ENCODE results near the gene USF3.

GRCh38 chr3:113649174-113649845, 47.1 kb downstream of the USF3 start:
- TF ChIP-seq EZH2 (IDR thresholded peaks at IDR 0.05; ENCODE audit: low read depth, unreplicated experiment) (no peak), EZH2phosphoT487 (IDR thresholded peaks at IDR 0.05; ENCODE audit: unreplicated experiment) (no peak), JUNB (IDR thresholded peaks at IDR 0.05; ENCODE audit: unreplicated experiment) (no peak), POLR2AphosphoS5 (IDR thresholded peaks at IDR 0.05; ENCODE audit: low read depth) (no peak), CREB1 (CRISPR knock-in tag; IDR thresholded peaks at IDR 0.05; ENCODE audit: low read depth) (no peak), ZNF331 (CRISPR knock-in tag; IDR thresholded peaks at IDR 0.05; ENCODE audit: low read depth) (no peak), ZNF114 (CRISPR knock-in tag; IDR thresholded peaks at IDR 0.05) (no peak), NANOG (IDR thresholded peaks at IDR 0.05; ENCODE audit: borderline replicate concordance) (no peak)
- TF ChIP-seq, protein P1, sequence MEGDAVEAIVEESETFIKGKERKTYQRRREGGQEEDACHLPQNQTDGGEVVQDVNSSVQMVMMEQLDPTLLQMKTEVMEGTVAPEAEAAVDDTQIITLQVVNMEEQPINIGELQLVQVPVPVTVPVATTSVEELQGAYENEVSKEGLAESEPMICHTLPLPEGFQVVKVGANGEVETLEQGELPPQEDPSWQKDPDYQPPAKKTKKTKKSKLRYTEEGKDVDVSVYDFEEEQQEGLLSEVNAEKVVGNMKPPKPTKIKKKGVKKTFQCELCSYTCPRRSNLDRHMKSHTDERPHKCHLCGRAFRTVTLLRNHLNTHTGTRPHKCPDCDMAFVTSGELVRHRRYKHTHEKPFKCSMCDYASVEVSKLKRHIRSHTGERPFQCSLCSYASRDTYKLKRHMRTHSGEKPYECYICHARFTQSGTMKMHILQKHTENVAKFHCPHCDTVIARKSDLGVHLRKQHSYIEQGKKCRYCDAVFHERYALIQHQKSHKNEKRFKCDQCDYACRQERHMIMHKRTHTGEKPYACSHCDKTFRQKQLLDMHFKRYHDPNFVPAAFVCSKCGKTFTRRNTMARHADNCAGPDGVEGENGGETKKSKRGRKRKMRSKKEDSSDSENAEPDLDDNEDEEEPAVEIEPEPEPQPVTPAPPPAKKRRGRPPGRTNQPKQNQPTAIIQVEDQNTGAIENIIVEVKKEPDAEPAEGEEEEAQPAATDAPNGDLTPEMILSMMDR (conservative IDR thresholded peaks at IDR 0.05; ENCODE audit: low read depth in 2 of 2), result no peak
- TF ChIP-seq, protein P2, sequence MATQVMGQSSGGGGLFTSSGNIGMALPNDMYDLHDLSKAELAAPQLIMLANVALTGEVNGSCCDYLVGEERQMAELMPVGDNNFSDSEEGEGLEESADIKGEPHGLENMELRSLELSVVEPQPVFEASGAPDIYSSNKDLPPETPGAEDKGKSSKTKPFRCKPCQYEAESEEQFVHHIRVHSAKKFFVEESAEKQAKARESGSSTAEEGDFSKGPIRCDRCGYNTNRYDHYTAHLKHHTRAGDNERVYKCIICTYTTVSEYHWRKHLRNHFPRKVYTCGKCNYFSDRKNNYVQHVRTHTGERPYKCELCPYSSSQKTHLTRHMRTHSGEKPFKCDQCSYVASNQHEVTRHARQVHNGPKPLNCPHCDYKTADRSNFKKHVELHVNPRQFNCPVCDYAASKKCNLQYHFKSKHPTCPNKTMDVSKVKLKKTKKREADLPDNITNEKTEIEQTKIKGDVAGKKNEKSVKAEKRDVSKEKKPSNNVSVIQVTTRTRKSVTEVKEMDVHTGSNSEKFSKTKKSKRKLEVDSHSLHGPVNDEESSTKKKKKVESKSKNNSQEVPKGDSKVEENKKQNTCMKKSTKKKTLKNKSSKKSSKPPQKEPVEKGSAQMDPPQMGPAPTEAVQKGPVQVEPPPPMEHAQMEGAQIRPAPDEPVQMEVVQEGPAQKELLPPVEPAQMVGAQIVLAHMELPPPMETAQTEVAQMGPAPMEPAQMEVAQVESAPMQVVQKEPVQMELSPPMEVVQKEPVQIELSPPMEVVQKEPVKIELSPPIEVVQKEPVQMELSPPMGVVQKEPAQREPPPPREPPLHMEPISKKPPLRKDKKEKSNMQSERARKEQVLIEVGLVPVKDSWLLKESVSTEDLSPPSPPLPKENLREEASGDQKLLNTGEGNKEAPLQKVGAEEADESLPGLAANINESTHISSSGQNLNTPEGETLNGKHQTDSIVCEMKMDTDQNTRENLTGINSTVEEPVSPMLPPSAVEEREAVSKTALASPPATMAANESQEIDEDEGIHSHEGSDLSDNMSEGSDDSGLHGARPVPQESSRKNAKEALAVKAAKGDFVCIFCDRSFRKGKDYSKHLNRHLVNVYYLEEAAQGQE (IDR thresholded peaks at IDR 0.05; ENCODE audit: unreplicated experiment), result no peak
- TF ChIP-seq, protein P3, sequence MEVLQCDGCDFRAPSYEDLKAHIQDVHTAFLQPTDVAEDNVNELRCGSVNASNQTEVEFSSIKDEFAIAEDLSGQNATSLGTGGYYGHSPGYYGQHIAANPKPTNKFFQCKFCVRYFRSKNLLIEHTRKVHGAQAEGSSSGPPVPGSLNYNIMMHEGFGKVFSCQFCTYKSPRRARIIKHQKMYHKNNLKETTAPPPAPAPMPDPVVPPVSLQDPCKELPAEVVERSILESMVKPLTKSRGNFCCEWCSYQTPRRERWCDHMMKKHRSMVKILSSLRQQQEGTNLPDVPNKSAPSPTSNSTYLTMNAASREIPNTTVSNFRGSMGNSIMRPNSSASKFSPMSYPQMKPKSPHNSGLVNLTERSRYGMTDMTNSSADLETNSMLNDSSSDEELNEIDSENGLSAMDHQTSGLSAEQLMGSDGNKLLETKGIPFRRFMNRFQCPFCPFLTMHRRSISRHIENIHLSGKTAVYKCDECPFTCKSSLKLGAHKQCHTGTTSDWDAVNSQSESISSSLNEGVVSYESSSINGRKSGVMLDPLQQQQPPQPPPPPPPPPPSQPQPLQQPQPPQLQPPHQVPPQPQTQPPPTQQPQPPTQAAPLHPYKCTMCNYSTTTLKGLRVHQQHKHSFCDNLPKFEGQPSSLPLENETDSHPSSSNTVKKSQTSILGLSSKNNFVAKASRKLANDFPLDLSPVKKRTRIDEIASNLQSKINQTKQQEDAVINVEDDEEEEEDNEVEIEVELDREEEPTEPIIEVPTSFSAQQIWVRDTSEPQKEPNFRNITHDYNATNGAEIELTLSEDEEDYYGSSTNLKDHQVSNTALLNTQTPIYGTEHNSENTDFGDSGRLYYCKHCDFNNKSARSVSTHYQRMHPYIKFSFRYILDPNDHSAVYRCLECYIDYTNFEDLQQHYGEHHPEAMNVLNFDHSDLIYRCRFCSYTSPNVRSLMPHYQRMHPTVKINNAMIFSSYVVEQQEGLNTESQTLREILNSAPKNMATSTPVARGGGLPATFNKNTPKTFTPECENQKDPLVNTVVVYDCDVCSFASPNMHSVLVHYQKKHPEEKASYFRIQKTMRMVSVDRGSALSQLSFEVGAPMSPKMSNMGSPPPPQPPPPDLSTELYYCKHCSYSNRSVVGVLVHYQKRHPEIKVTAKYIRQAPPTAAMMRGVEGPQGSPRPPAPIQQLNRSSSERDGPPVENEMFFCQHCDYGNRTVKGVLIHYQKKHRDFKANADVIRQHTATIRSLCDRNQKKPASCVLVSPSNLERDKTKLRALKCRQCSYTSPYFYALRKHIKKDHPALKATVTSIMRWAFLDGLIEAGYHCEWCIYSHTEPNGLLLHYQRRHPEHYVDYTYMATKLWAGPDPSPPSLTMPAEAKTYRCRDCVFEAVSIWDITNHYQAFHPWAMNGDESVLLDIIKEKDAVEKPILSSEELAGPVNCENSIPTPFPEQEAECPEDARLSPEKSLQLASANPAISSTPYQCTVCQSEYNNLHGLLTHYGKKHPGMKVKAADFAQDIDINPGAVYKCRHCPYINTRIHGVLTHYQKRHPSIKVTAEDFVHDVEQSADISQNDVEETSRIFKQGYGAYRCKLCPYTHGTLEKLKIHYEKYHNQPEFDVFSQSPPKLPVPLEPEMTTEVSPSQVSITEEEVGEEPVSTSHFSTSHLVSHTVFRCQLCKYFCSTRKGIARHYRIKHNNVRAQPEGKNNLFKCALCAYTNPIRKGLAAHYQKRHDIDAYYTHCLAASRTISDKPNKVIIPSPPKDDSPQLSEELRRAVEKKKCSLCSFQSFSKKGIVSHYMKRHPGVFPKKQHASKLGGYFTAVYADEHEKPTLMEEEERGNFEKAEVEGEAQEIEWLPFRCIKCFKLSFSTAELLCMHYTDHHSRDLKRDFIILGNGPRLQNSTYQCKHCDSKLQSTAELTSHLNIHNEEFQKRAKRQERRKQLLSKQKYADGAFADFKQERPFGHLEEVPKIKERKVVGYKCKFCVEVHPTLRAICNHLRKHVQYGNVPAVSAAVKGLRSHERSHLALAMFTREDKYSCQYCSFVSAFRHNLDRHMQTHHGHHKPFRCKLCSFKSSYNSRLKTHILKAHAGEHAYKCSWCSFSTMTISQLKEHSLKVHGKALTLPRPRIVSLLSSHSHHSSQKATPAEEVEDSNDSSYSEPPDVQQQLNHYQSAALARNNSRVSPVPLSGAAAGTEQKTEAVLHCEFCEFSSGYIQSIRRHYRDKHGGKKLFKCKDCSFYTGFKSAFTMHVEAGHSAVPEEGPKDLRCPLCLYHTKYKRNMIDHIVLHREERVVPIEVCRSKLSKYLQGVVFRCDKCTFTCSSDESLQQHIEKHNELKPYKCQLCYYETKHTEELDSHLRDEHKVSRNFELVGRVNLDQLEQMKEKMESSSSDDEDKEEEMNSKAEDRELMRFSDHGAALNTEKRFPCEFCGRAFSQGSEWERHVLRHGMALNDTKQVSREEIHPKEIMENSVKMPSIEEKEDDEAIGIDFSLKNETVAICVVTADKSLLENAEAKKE (CRISPR knock-in tag; IDR thresholded peaks at IDR 0.05), result no peak
- TF ChIP-seq, protein P4, sequence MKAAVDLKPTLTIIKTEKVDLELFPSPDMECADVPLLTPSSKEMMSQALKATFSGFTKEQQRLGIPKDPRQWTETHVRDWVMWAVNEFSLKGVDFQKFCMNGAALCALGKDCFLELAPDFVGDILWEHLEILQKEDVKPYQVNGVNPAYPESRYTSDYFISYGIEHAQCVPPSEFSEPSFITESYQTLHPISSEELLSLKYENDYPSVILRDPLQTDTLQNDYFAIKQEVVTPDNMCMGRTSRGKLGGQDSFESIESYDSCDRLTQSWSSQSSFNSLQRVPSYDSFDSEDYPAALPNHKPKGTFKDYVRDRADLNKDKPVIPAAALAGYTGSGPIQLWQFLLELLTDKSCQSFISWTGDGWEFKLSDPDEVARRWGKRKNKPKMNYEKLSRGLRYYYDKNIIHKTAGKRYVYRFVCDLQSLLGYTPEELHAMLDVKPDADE (IDR thresholded peaks at IDR 0.05), result no peak
